ENCODE data around the gene NHSL2. TPM values are rescaled to one million over a fixed set of nuclear protein-coding genes. Genes with fewer than 3 reads are reported as not detected.

NHSL2 gene
- total RNA-seq, 1 experiment from 2014 or later = 0.36 TPM

DNA sequence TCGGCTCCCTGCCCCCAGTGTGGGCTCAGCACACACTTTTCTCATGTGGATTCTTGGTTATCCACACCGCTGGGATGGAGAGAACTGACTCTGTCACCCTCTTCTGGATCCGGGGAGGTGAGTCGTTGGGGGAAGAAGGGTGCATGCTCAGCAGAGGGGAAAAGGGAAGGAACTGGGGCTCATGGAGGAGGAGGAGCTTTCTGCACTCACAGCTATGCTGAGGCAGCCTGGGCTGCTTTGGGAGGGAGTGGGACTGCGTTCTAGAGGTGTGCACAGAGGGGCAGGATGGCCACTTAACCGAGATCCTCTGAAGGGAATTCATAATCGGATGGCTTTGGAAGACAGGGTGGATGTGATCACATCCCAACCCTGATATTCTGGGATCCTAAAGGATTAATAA is 169.5 kb downstream of the NHSL2 start:
- ChIA-PET POLR2A (no interaction called here), CTCF (no interaction called here)
- in situ Hi-C loops (cut with HindIII; ENCODE audit: low pct_unique_long_range_greater_than_20kb, low sequenced_read_pairs) (no loop called here), intact Hi-C loops (cut with micrococcal nuclease; ENCODE audit: unreplicated experiment) (no loop called here)
- no TSS peak for BruUV-seq (replicated peaks)
- DNase-seq (ENCODE audit: low read depth, low spot score) (no peak), ATAC-seq (no peak)
- H3K4me1 ChIP-seq (ENCODE audit: control insufficient read depth, insufficient read depth, low read length) = no peaks in the 10 kb centered on the region
- TF ChIP-seq TCF7L2 (IDR thresholded peaks at IDR 0.05; ENCODE audit: low read depth, low read length) = no peak
- no peak for TF ChIP-seq CTCF (IDR thresholded peaks at IDR 0.05)
- TF ChIP-seq POLR2AphosphoS5 (IDR thresholded peaks at IDR 0.05; ENCODE audit: low read depth, low read length) = no peak
- no peak for TF ChIP-seq SIN3A (IDR thresholded peaks at IDR 0.05; ENCODE audit: borderline replicate concordance, insufficient read depth, low read depth, low read length)
- TF ChIP-seq REST (IDR thresholded peaks at IDR 0.05; ENCODE audit: insufficient read depth in 1 of 2, low read depth in 2 of 2, low read length in 1 of 2) = no peak
- no peak overlapping the region for H3K4me3 ChIP-seq (ENCODE audit: low read depth in 2 of 2, low read length in 2 of 2)
- no peaks in the 10 kb centered on the region for H3K36me3 ChIP-seq (ENCODE audit: control insufficient read depth, insufficient read depth, low read length)
- no peaks in the 10 kb centered on the region for H3K9me3 ChIP-seq (ENCODE audit: control insufficient read depth, insufficient read depth, low read depth, low read length)
- no peaks in the 10 kb centered on the region for H3K27me3 ChIP-seq (ENCODE audit: control insufficient read depth, insufficient read depth, low read length)
- no peak overlapping the region for H3K27ac ChIP-seq (ENCODE audit: low read length)

GRCh38 chrX:72080800-72081199 is 170.2 kb downstream of the NHSL2 start:
- POLR2A ChIA-PET = no interaction called here
- H3K4me1 ChIP-seq (ENCODE audit: control insufficient read depth, insufficient read depth, low read length) = no peaks in the 10 kb centered on the region
- no peaks in the 10 kb centered on the region for H3K27me3 ChIP-seq (ENCODE audit: control insufficient read depth, insufficient read depth, low read length)
- TF ChIP-seq TCF7L2 (IDR thresholded peaks at IDR 0.05; ENCODE audit: low read depth, low read length) = no peak
- TF ChIP-seq SIN3A (IDR thresholded peaks at IDR 0.05; ENCODE audit: borderline replicate concordance, insufficient read depth, low read depth, low read length) = no peak
- TF ChIP-seq CTCF (IDR thresholded peaks at IDR 0.05) = no peak
- no peak for ATAC-seq
- CTCF ChIA-PET = interaction anchor here (0.8 kb wide), 1 partner anchor 60 kb away, joined by 3 read pairs; no protein-coding TSS in a partner anchor
- intact Hi-C loops (cut with micrococcal nuclease; ENCODE audit: unreplicated experiment) = no loop called here
- no TSS peak for BruUV-seq (replicated peaks)
- DNase-seq (ENCODE audit: low read depth, low spot score) = no peak
- H3K36me3 ChIP-seq (ENCODE audit: control insufficient read depth, insufficient read depth, low read length) = no peaks in the 10 kb centered on the region
- H3K27ac ChIP-seq (ENCODE audit: low read length) = no peak overlapping the region
- H3K9me3 ChIP-seq (ENCODE audit: control insufficient read depth, insufficient read depth, low read depth, low read length) = no peaks in the 10 kb centered on the region
- no peak overlapping the region for H3K4me3 ChIP-seq (ENCODE audit: low read depth in 2 of 2, low read length in 2 of 2)
- in situ Hi-C loops (cut with HindIII; ENCODE audit: low pct_unique_long_range_greater_than_20kb, low sequenced_read_pairs) = no loop called here

Measured in Panc1 (cell line).